ENCODE data around the gene HMGXB3.
"Not testable (repeated sequence)": the region's sequence is repeated elsewhere in the genome, so short reads cannot be mapped to it uniquely, and the experiment has no call there.

Gene HMGXB3

GRCh38 chr5:150021491-150022157 lies 21.1 kb downstream of the HMGXB3 start:
- no peak for DNase-seq

- no peak for DNase-seq
Observed at GRCh38 chr5:150022158-150022531, 21.6 kb downstream of the HMGXB3 start.

- DNase-seq: no peak
Observed at GRCh38 chr5:150022681-150023080, 22.1 kb downstream of the HMGXB3 start.

- no peak for DNase-seq
Observed at GRCh38 chr5:150023136-150023535, 22.6 kb downstream of the HMGXB3 start.

GRCh38 chr5:150024346-150024984 lies 23.9 kb downstream of the HMGXB3 start:
- DNase-seq: no peak

- DNase-seq: no peak
Observed at GRCh38 chr5:150026682-150027172, 26.2 kb downstream of the HMGXB3 start.

GRCh38 chr5:150028047-150028446 lies 27.5 kb downstream of the HMGXB3 start:
- DNase-seq: not testable (repeated sequence)

- DNase-seq: no peak
Observed at GRCh38 chr5:150033334-150033733, 32.8 kb downstream of the HMGXB3 start.

- DNase-seq: no peak
Observed at GRCh38 chr5:150034662-150035061, 34.1 kb downstream of the HMGXB3 start.

GRCh38 chr5:150035139-150035895 lies 34.8 kb downstream of the HMGXB3 start:
- no peak for DNase-seq

GRCh38 chr5:150036513-150036912 lies 36.0 kb downstream of the HMGXB3 start:
- no peak for DNase-seq

- DNase-seq: no peak
Observed at GRCh38 chr5:150038547-150038946, 38.0 kb downstream of the HMGXB3 start.

GRCh38 chr5:150042459-150042858 lies 41.9 kb downstream of the HMGXB3 start:
- no peak for DNase-seq

- no peak for DNase-seq
Observed at GRCh38 chr5:150043657-150044328, 43.3 kb downstream of the HMGXB3 start.

- DNase-seq: no peak
Observed at GRCh38 chr5:150044329-150044681, 43.8 kb downstream of the HMGXB3 start.

- no peak for DNase-seq
Observed at GRCh38 chr5:150044712-150045111, 44.2 kb downstream of the HMGXB3 start.

GRCh38 chr5:150045549-150045948 lies 45.0 kb downstream of the HMGXB3 start:
- DNase-seq: no peak

GRCh38 chr5:150046031-150046430 lies 45.5 kb downstream of the HMGXB3 start:
- DNase-seq: no peak

- not testable (repeated sequence) for DNase-seq
Observed at GRCh38 chr5:150050172-150050811, 49.8 kb downstream of the HMGXB3 start.

- no peak for DNase-seq
Observed at GRCh38 chr5:150051657-150052195, 51.2 kb downstream of the HMGXB3 start.

- DNase-seq: no peak
Observed at GRCh38 chr5:150052226-150052955, 51.9 kb downstream of the HMGXB3 start.

All from NCI-H1436 treated with DMSO at 0.1 percent for 48 hours (cell line).